Measurements from ENCODE around the gene SP110.

DNA sequence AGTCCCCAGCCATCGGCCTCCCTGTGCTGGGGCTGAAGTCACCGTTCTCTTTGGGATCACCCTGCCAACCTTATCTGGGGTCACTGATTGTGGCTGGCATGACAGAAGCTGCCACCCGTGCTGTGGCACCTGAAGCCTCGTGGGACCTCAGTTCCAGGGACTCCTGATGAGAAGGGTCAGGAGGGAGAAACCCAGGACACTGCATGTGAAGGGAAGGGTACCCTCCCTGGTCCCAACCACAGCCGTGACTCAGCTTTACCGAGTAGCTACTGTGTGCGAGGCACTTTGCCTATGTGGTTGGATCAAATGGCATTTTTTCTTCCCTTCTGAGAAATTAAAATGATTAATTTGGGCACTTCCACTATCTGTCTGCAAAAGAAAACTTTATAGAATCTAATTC, 64.4 kb downstream of the SP110 start:
- TF ChIP-seq POLR2A (IDR thresholded peaks at IDR 0.05) (no peak), EP300 (IDR thresholded peaks at IDR 0.05) (no peak)
- TF ChIP-seq, protein P1, sequence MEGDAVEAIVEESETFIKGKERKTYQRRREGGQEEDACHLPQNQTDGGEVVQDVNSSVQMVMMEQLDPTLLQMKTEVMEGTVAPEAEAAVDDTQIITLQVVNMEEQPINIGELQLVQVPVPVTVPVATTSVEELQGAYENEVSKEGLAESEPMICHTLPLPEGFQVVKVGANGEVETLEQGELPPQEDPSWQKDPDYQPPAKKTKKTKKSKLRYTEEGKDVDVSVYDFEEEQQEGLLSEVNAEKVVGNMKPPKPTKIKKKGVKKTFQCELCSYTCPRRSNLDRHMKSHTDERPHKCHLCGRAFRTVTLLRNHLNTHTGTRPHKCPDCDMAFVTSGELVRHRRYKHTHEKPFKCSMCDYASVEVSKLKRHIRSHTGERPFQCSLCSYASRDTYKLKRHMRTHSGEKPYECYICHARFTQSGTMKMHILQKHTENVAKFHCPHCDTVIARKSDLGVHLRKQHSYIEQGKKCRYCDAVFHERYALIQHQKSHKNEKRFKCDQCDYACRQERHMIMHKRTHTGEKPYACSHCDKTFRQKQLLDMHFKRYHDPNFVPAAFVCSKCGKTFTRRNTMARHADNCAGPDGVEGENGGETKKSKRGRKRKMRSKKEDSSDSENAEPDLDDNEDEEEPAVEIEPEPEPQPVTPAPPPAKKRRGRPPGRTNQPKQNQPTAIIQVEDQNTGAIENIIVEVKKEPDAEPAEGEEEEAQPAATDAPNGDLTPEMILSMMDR (IDR thresholded peaks at IDR 0.05): no peak

Data from ovary (tissue), 3 donors.